H1 (cell line): Measurements from ENCODE around the gene BMP4. TPM values are rescaled to one million over a fixed set of nuclear protein-coding genes. Genes with fewer than 3 reads are reported as not detected.

ENCODE experiments used
- CTCF ChIA-PET: fragments of 300-600 bp; sonication (Branson Sonifier 250); formaldehyde crosslinking; loops from one replicate; lab custom pipeline; 2021; ENCODE audit not compliant: partially characterized antibody; lab: Charles Lee
- POLR2A ChIA-PET: fragments of 300-600 bp; sonication (Branson Sonifier 250); formaldehyde crosslinking; loops from one replicate; lab custom pipeline; 2021; ENCODE audit warnings: inconsistent platforms; ENCODE audit not compliant: partially characterized antibody; lab: Charles Lee
- DNase-seq, 2 experiments: peaks; one replicate each; pipeline versions ENCODE4 v3.0.0 to v3.0.0-alpha.2; 2010 to 2022; ENCODE audit warnings: low spot score in 2 of 2, low read depth in 1 of 2, mixed read lengths in 1 of 2
- FAIRE-seq: peaks from 2 replicates; lab custom pipeline; 2011; peaks lifted over from hg19 to GRCh38; lab: Jason Lieb, UNC
- H2AFZ ChIP-seq: 2 replicates; pipeline ENCODE4 v1.8.1; 2012; ENCODE audit warnings: low read length, inconsistent platforms
- H2AK5ac ChIP-seq: 2 replicates; pipeline ENCODE4 v1.6.1; 2013; ENCODE audit warnings: low read depth, low read length
- H2BK120ac ChIP-seq: replicated peaks from 2 replicates; pipeline ENCODE3; 2013; ENCODE audit warnings: low read depth, low read length, inconsistent platforms
- H2BK12ac ChIP-seq: 2 replicates; pipeline ENCODE4 v1.6.1; 2013; ENCODE audit warnings: low read depth, low read length
- H2BK15ac ChIP-seq: 2 replicates; pipeline ENCODE4 v1.6.1; 2013; ENCODE audit warnings: low read length
- H2BK20ac ChIP-seq: 2 replicates; pipeline ENCODE4 v1.6.1; 2013; ENCODE audit warnings: low read length
- H2BK5ac ChIP-seq: 2 replicates; pipeline ENCODE4 v1.6.1; 2013; ENCODE audit warnings: low read depth, low read length
- H3K14ac ChIP-seq: 2 replicates; pipeline ENCODE4 v1.6.1; 2013; ENCODE audit warnings: inconsistent platforms; ENCODE audit not compliant: insufficient read length
- H3K18ac ChIP-seq: 2 replicates; pipeline ENCODE4 v1.6.1; 2013; ENCODE audit warnings: low read length; ENCODE audit errors: extremely low read depth
- H3K23ac ChIP-seq: 2 replicates; pipeline ENCODE4 v1.6.1; 2013; ENCODE audit warnings: inconsistent platforms; ENCODE audit not compliant: insufficient read length
- H3K23me2 ChIP-seq: 2 replicates; pipeline ENCODE4 v1.6.1; 2013; ENCODE audit warnings: low read depth, low read length
- H3K27ac ChIP-seq: 2 replicates; pipeline ENCODE4 v1.6.1; 2011; ENCODE audit warnings: low read depth, low read length, inconsistent platforms
- H3K27me3 ChIP-seq, 4 experiments: replicated peaks in 1 of 4; 1 replicate in 1 of 4; 2 replicates in 3 of 4; pipeline versions ENCODE4 v1.6.1 to v1.8.1; 2011 to 2013; ENCODE audit warnings: low read length in 3 of 4, mild to moderate bottlenecking in 3 of 4, inconsistent platforms in 2 of 4, mixed read lengths in 2 of 4, moderate library complexity in 1 of 4; ENCODE audit not compliant: control insufficient read depth in 3 of 4, insufficient read depth in 3 of 4; ENCODE audit errors: extremely low read depth in 1 of 4
- H3K36me3 ChIP-seq, 4 experiments: 2 replicates each; pipeline versions ENCODE4 v1.6.1 to v1.8.1; 2011 to 2013; ENCODE audit warnings: mild to moderate bottlenecking in 4 of 4, low read length in 3 of 4, moderate library complexity in 2 of 4, control low read depth in 1 of 4, inconsistent platforms in 1 of 4; ENCODE audit not compliant: insufficient read depth in 4 of 4, control insufficient read depth in 2 of 4
- H3K4ac ChIP-seq: replicated peaks from 2 replicates; pipeline ENCODE3; 2013; ENCODE audit warnings: low read length, low read depth, mixed read lengths, inconsistent platforms; ENCODE audit not compliant: insufficient read length
- H3K4me1 ChIP-seq, 4 experiments: replicated peaks in 1 of 4; 1 replicate in 1 of 4; 2 replicates in 3 of 4; pipeline versions ENCODE4 v1.6.1 to v1.8.1; 2011 to 2013; ENCODE audit warnings: low read length in 3 of 4, inconsistent platforms in 2 of 4, mixed read lengths in 1 of 4; ENCODE audit not compliant: insufficient read depth in 4 of 4, control insufficient read depth in 3 of 4
- H3K4me2 ChIP-seq, 2 experiments: 2 replicates each; pipeline versions ENCODE4 v1.6.1 to v1.8.1; 2011 to 2013; ENCODE audit warnings: low read depth in 2 of 2, low read length in 2 of 2, control low read depth in 1 of 2, inconsistent platforms in 1 of 2, mild to moderate bottlenecking in 1 of 2; ENCODE audit not compliant: insufficient read depth in 1 of 2
- H3K4me3 ChIP-seq, 4 experiments: fragments of 200-600, 300-600 bp in 1 of 4; sonication (generic), shearing (Covaris generic), sonication (Bioruptor Twin) in 1 of 4; 2 replicates each; pipeline versions ENCODE4 v1.5.1 to v1.8.1; 2011 to 2016; ENCODE audit warnings: low read length in 4 of 4, low read depth in 3 of 4, control low read depth in 2 of 4, inconsistent platforms in 2 of 4, mild to moderate bottlenecking in 2 of 4, mixed read lengths in 1 of 4, moderate library complexity in 1 of 4; ENCODE audit not compliant: insufficient read depth in 2 of 4; ENCODE audit errors: extremely low read depth in 1 of 4
- H3K56ac ChIP-seq: replicated peaks from 2 replicates; pipeline ENCODE3; 2013; ENCODE audit warnings: low read depth, mild to moderate bottlenecking, mixed read lengths, low read length, inconsistent platforms; ENCODE audit not compliant: insufficient read length
- H3K79me1 ChIP-seq: 2 replicates; pipeline ENCODE4 v1.6.1; 2013; ENCODE audit warnings: low read depth, low read length, control low read depth
- H3K79me2 ChIP-seq, 2 experiments: 2 replicates each; pipeline versions ENCODE4 v1.6.1 to v1.8.1; 2012 to 2013; ENCODE audit warnings: low read length in 2 of 2, mild to moderate bottlenecking in 2 of 2, inconsistent platforms in 1 of 2; ENCODE audit not compliant: insufficient read depth in 2 of 2, control insufficient read depth in 1 of 2
- H3K9ac ChIP-seq, 4 experiments: replicated peaks in 1 of 4; 1 replicate in 1 of 4; 2 replicates in 3 of 4; pipeline versions ENCODE4 v1.6.1 to v1.8.1; 2011 to 2013; ENCODE audit warnings: low read depth in 3 of 4, low read length in 3 of 4, control low read depth in 2 of 4, mild to moderate bottlenecking in 2 of 4, moderate library complexity in 2 of 4, inconsistent platforms in 1 of 4; ENCODE audit errors: extremely low read depth in 1 of 4
- H3K9me3 ChIP-seq, 2 experiments: 2 replicates each; pipeline versions ENCODE4 v1.6.1 to v1.8.1; 2012 to 2013; ENCODE audit warnings: mild to moderate bottlenecking in 2 of 2, moderate library complexity in 2 of 2, control low read depth in 1 of 2, inconsistent platforms in 1 of 2, low read depth in 1 of 2, low read length in 1 of 2, mixed read lengths in 1 of 2; ENCODE audit not compliant: insufficient read depth in 2 of 2
- H4K20me1 ChIP-seq, 2 experiments: replicated peaks in 1 of 2; 2 replicates each; pipeline versions ENCODE3 to v1.8.1; 2011 to 2013; ENCODE audit warnings: inconsistent platforms in 2 of 2, low read length in 2 of 2, mild to moderate bottlenecking in 1 of 2; ENCODE audit not compliant: insufficient read depth in 2 of 2, control insufficient read depth in 1 of 2
- H4K5ac ChIP-seq: 2 replicates; pipeline ENCODE4 v1.6.1; 2013; ENCODE audit warnings: low read length, low read depth, mixed read lengths, inconsistent platforms; ENCODE audit not compliant: insufficient read length
- H4K8ac ChIP-seq: 2 replicates; pipeline ENCODE4 v1.8.0; 2013; ENCODE audit warnings: mild to moderate bottlenecking, moderate library complexity, low read length, inconsistent platforms; ENCODE audit not compliant: insufficient read depth; ENCODE audit errors: extremely low read depth
- H4K91ac ChIP-seq: replicated peaks from 2 replicates; pipeline ENCODE3; 2013; ENCODE audit warnings: low read length, mixed read lengths, inconsistent platforms; ENCODE audit not compliant: insufficient read length
- ASH2L ChIP-seq: fragments of 200-600, 300-600 bp; sonication (generic); IDR thresholded peaks from one replicate; pipeline ENCODE4 v1.7.1; 2017; ENCODE audit warnings: low read length
- CTBP2 ChIP-seq: IDR thresholded peaks from 2 replicates; pipeline ENCODE4 v1.7.0; 2011; ENCODE audit warnings: borderline replicate concordance, mild to moderate bottlenecking, moderate library complexity, mixed read lengths, low read length; ENCODE audit not compliant: insufficient read depth, insufficient read length
- NRF1 ChIP-seq: IDR thresholded peaks from 2 replicates; pipeline ENCODE4 v1.6.1; 2011; ENCODE audit warnings: mild to moderate bottlenecking, low read depth, low read length, improper control_type of control experiment
- RFX5 ChIP-seq: IDR thresholded peaks from 2 replicates; pipeline ENCODE4 v1.6.1; 2011; ENCODE audit warnings: low read depth, low read length, improper control_type of control experiment, borderline replicate concordance
- SP4 ChIP-seq: IDR thresholded peaks from 2 replicates; pipeline ENCODE4 v1.6.1; 2012; ENCODE audit warnings: low read length, inconsistent platforms
- WGBS, 2 experiments: shearing (Covaris generic) in 1 of 2; methylation state at CpG; one replicate each; pipeline versions ENCODE4 v1.1.6 to v1.1.7; 2013 to 2015; ENCODE audit warnings: low lambda C conversion rate in 2 of 2, mixed read lengths in 2 of 2, inconsistent platforms in 1 of 2, low coverage in 1 of 2, missing lambda C conversion rate in 1 of 2; ENCODE audit not compliant: insufficient replicate concordance in 2 of 2, insufficient coverage in 1 of 2, insufficient read length in 1 of 2; ENCODE audit errors: extremely low coverage in 1 of 2, missing lambda C conversion rate in 1 of 2; 5-methylcytosine and 5-hydroxymethylcytosine counted together
- polyA plus RNA-seq, 7 experiments: library from polyadenylated mRNA; depleted of rRNA in 3 of 7; stranded (reverse) in 5 of 7; unstranded in 2 of 7; fragments of >200 nt in 5 of 7; fragments of 200-250 nt in 2 of 7; gene quantifications; 1 replicate in 5 of 7; 2 replicates in 1 of 7; 4 replicates in 1 of 7; pipeline versions ENCODE4 v1.2.1 to v1.2.3, GENCODE V29; 2011 to 2013; ENCODE audit warnings: missing spikeins in 2 of 7, mixed read lengths in 2 of 7
- total RNA-seq: library from RNA; stranded (reverse); fragmentation: NEBNext Ultra II Directional; extraction: Animal tissue kit (Norgen Biotek cat#: 25700); gene quantifications from 2 replicates; pipeline ENCODE4 v1.2.1, GENCODE V29; 2021
- TF ChIP-seq, protein P1 (sequence below): IDR thresholded peaks from 2 replicates; pipeline ENCODE4 v1.6.1; 2012; ENCODE audit warnings: low read length, inconsistent platforms

The BMP4 gene
- total and polyA plus RNA-seq, 2 of the 8 experiments (the other 6 are each of a cell fraction or from before 2014, with no cell fraction given), result 2.3 to 5.4 TPM

DNA sequence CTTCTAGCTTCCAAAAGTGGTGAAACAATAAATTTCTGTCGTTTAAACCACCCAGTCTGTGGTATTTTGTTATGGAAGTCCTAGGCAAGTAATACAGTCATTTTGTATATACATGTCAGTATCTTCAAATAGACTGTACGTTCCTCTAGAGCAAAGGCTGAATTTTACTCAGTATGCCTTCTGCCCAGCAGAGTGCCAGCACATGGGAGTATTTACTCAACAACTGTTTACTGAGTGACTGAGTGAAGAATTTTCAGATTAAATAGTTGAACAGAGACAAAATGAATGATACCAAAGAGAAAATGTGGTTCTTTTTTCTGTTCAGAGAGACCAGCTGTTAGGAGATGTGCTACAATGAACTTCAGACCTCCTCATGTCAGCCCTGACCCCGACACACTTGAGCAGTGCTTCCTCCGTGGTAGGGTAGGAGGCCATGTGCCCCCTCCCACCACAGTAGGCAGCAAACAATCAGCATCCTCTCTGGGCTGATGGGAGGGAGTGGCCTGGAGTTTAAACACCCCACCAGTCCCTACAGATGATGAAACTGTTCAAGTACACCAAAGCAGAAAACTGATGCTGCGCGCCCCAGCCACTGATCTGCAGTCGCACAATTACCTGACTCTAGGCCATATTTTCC is 21.7 kb downstream of the BMP4 start:
- H2BK15ac ChIP-seq, result no peak overlapping the region
- no peaks in the 10 kb centered on the region for H3K79me2 ChIP-seq
- no peak overlapping the region for H3K14ac ChIP-seq
- no peak overlapping the region for H2BK5ac ChIP-seq
- H3K18ac ChIP-seq, result no peak overlapping the region
- no peaks in the 10 kb centered on the region; a peak in 1 of 4 replicates for H3K9me3 ChIP-seq
- no peak overlapping the region for H3K4ac ChIP-seq
- H2BK20ac ChIP-seq, result no peak overlapping the region
- no peak overlapping the region for H4K91ac ChIP-seq
- H3K23ac ChIP-seq, result no peak overlapping the region
- no peak for DNase-seq
- FAIRE-seq, result no peak
- no peak overlapping the region for H3K4me2 ChIP-seq
- H4K20me1 ChIP-seq, result no peaks in the 10 kb centered on the region
- ChIA-PET CTCF (interaction anchor here (1.0 to 1.5 kb wide), 4 partner anchors 9 to 639 kb away, joined by 3 to 4 read pairs (median 3); no protein-coding TSS in a partner anchor), POLR2A (interaction anchor here (1.9 kb wide), 1 partner anchor 12 kb away, joined by 4 read pairs; no protein-coding TSS in a partner anchor)
- TF ChIP-seq CTBP2, result no peak
- no peak for TF ChIP-seq RFX5
- no peak for TF ChIP-seq ASH2L
- no peak for TF ChIP-seq NRF1
- TF ChIP-seq SP4, result no peak
- TF ChIP-seq, protein P1, sequence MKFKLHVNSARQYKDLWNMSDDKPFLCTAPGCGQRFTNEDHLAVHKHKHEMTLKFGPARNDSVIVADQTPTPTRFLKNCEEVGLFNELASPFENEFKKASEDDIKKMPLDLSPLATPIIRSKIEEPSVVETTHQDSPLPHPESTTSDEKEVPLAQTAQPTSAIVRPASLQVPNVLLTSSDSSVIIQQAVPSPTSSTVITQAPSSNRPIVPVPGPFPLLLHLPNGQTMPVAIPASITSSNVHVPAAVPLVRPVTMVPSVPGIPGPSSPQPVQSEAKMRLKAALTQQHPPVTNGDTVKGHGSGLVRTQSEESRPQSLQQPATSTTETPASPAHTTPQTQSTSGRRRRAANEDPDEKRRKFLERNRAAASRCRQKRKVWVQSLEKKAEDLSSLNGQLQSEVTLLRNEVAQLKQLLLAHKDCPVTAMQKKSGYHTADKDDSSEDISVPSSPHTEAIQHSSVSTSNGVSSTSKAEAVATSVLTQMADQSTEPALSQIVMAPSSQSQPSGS, result no peak
- no peaks in the 10 kb centered on the region for H3K36me3 ChIP-seq
- 85% methylated on average over 7 of the region's 7 CpGs; no CpG with 5 or more reads in 1 of the 2 experiments for WGBS, 2 experiments
- no peak overlapping the region for H3K56ac ChIP-seq
- no peaks in the 10 kb centered on the region for H3K23me2 ChIP-seq
- H4K5ac ChIP-seq, result no peak overlapping the region
- no peaks in the 10 kb centered on the region for H3K79me1 ChIP-seq
- no peak overlapping the region for H2AK5ac ChIP-seq
- no peak overlapping the region for H2BK120ac ChIP-seq
- H2AFZ ChIP-seq, result no peak overlapping the region
- no peak overlapping the region for H3K4me3 ChIP-seq
- no peak overlapping the region for H3K9ac ChIP-seq
- no peak overlapping the region for H4K8ac ChIP-seq
- H2BK12ac ChIP-seq, result no peak overlapping the region
- H3K27ac ChIP-seq, result no peak overlapping the region
- H3K27me3 ChIP-seq, result no peaks in the 10 kb centered on the region
- no peaks in the 10 kb centered on the region; a peak in 2 of 7 replicates for H3K4me1 ChIP-seq
